Muscle layer of colon (tissue), 2 donors: Measurements from ENCODE around the gene KANK3.
"Not testable (repeated sequence)": the region's sequence is repeated elsewhere in the genome, so short reads cannot be mapped to it uniquely, and the experiment has no call there.

ENCODE experiments used
- H3K27ac ChIP-seq: one replicate; pipeline ENCODE4 v1.7.0; 2013; ENCODE audit warnings: low read depth, mild to moderate bottlenecking, low read length, moderate library complexity
- H3K27me3 ChIP-seq, 2 donors: one replicate each; pipeline ENCODE4 v1.7.0; 2013; ENCODE audit warnings: low read length in 2 of 2, mild to moderate bottlenecking in 2 of 2; ENCODE audit not compliant: insufficient read depth in 2 of 2, control insufficient read depth in 1 of 2
- H3K36me3 ChIP-seq: one replicate; pipeline ENCODE4 v1.7.0; 2013; ENCODE audit warnings: mild to moderate bottlenecking, low read length; ENCODE audit not compliant: insufficient read depth
- H3K4me1 ChIP-seq: one replicate; pipeline ENCODE4 v1.7.0; 2013; ENCODE audit warnings: mild to moderate bottlenecking, low read length; ENCODE audit not compliant: insufficient read depth
- H3K4me3 ChIP-seq, 2 donors: one replicate each; pipeline ENCODE4 v1.7.0; 2013; ENCODE audit warnings: low read length in 2 of 2, low read depth in 1 of 2, mild to moderate bottlenecking in 1 of 2, moderate library complexity in 1 of 2
- H3K9ac ChIP-seq: one replicate; pipeline ENCODE4 v1.7.0; 2013; ENCODE audit warnings: low read length
- H3K9me3 ChIP-seq: one replicate; pipeline ENCODE4 v1.7.0; 2013; ENCODE audit warnings: mild to moderate bottlenecking, low read length
- donor health status: abdominal sarcoma.
- donor health status: Adenocarcinoma of cecum.

Gene KANK3

GRCh38 chr19:8385103-8385502, 42.0 kb upstream of the KANK3 start:
- H3K4me3 ChIP-seq, H3K4me1 ChIP-seq, H3K9ac ChIP-seq, H3K27me3 ChIP-seq, H3K27ac ChIP-seq, H3K9me3 ChIP-seq, H3K36me3 ChIP-seq: not testable (repeated sequence)

- H3K9ac ChIP-seq, H3K36me3 ChIP-seq, H3K27me3 ChIP-seq, H3K27ac ChIP-seq, H3K9me3 ChIP-seq, H3K4me3 ChIP-seq, H3K4me1 ChIP-seq: not testable (repeated sequence)
These were observed 41.5 kb upstream of the KANK3 start for GRCh38 chr19:8384569-8384968.

DNA sequence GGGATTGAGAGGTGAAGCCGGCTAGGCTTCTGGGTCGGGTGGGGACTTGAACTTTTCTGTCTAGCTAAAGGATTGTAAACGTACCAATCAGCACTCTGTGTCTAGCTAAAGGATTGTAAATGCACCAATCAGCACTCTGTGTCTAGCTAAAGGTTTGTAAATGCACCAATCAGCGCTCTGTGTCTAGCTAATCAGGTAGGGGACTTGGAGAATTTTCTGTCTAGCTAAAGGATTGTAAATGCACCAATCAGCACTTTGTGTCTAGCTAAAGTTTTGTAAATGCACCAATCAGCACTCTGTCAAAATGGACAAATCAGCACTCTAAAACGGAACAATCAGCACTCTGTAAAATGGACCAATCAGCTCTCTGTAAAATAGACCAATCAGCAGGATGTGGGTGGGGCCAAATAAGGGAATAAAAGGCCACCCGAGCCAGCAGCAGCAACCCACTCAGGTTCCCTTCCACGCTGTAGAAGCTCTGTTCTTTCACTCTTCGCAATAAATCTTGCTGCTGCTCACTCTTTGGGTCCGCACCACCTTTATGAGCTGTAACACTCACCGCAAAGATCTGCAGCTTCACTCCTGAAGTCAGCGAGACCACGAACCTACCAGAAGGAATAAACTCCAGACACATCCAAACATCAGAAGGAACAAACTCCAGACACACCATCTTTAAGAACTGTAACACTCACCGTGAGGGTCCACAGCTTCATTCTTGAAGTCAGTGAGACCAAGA, 36.3 kb upstream of the KANK3 start:
- H3K4me1 ChIP-seq, H3K9ac ChIP-seq, H3K4me3 ChIP-seq: not testable (repeated sequence)

DNA sequence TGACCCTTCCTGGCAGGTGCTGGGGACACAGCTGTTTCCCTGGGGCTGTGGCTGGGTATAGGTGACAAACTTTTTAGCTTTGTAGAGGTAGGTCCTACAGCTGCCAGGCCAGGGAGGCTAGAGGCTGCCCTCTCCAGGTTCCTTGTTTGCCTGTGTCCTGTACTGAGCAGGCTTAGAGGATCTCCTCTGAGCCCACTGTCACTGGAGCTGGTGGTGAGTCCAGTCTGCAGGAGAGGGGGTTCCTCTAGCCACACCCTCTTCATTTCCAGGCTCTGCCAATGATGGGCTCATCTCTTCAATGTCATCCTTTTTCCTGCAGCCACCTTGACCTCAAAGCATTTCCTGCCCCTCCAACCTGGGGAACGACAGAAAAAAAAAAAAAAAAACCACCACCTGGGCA, 34.5 kb upstream of the KANK3 start:
- Histone ChIP-seq H3K4me3 (no peak overlapping the region), H3K9me3 (no peaks in the 10 kb centered on the region), H3K27ac (no peak overlapping the region), H3K36me3 (peaks cover 7% of the 10 kb centered on the region), H3K4me1 (no peaks in the 10 kb centered on the region), H3K27me3 (no peaks in the 10 kb centered on the region), H3K9ac (no peak overlapping the region)

More for the DNA sequence above, 36.3 kb upstream of the KANK3 start:
- not testable (repeated sequence) for H3K27me3 ChIP-seq, H3K9me3 ChIP-seq, H3K27ac ChIP-seq, H3K36me3 ChIP-seq

DNA sequence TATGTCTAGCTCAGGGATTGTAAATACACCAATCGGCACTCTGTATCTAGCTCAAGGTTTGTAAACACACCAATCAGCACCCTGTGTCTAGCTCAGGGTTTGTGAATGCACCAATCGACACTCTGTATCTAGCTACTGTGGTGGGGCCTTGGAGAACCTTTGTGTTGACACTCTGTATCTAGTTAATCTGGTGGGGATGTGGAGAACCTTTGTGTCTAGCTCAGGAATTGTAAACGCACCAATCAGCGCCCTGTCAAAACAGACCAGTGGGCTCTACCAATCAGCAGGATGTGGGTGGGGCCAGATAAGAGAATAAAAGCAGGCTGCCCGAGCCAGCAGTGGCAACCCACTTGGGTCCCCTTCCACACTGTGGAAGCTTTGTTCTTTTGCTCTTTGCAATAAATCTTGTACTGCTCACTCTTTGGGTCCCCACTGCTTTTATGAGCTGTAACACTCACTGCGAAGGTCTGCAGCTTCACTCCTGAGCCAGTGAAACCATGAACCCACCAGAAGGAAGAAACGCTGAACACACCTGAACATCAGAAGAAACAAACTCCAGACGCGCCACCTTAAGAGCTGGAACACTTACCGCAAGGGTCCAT, 33.4 kb upstream of the KANK3 start:
- not testable (repeated sequence) for H3K9me3 ChIP-seq, H3K9ac ChIP-seq, H3K4me3 ChIP-seq, H3K36me3 ChIP-seq, H3K27ac ChIP-seq, H3K27me3 ChIP-seq, H3K4me1 ChIP-seq

GRCh38 chr19:8375766-8376165, 32.7 kb upstream of the KANK3 start:
- not testable (repeated sequence) for H3K27ac ChIP-seq, H3K4me1 ChIP-seq, H3K36me3 ChIP-seq

DNA sequence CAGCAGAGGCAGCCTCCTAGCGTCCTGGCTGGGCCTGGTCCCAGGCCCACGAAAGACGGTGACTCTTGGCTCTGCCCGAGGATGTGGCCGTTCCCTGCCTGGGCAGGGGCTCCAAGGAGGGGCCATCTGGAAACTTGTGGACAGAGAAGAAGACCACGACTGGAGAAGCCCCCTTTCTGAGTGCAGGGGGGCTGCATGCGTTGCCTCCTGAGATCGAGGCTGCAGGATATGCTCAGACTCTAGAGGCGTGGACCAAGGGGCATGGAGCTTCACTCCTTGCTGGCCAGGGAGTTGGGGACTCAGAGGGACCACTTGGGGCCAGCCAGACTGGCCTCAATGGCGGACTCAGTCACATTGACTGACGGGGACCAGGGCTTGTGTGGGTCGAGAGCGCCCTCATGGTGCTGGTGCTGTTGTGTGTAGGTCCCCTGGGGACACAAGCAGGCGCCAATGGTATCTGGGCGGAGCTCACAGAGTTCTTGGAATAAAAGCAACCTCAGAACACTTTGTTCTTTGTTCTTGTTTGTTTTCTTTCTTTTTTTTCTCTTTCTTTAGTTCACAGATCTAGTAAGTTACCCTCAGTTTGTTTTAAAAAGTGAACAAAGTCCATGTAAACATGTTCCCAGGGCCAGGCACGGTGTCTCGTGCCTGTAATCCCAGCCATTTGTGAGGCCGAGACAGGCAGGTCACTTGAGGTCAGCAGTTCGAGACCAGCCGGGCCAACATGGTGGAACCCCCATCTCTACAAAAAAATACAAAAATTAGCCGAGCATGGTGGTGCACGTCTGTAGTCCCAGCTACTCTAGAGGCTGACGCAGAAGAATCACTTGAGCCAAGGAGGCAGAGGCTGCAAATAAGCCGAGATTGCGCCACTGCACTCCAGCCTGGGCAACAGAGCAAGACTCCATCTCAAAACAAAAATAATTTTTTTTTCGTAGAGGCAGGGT, 31.1 kb upstream of the KANK3 start:
- Histone ChIP-seq H3K4me1 (no peaks in the 10 kb centered on the region), H3K9ac (no peak overlapping the region), H3K27me3 (no peaks in the 10 kb centered on the region), H3K36me3 (peaks cover 14% of the 10 kb centered on the region), H3K27ac (no peak overlapping the region), H3K4me3 (no peak overlapping the region), H3K9me3 (no peaks in the 10 kb centered on the region)

More at GRCh38 chr19:8375766-8376165, 32.7 kb upstream of the KANK3 start:
- H3K9ac ChIP-seq, H3K9me3 ChIP-seq, H3K4me3 ChIP-seq, H3K27me3 ChIP-seq: not testable (repeated sequence)

DNA sequence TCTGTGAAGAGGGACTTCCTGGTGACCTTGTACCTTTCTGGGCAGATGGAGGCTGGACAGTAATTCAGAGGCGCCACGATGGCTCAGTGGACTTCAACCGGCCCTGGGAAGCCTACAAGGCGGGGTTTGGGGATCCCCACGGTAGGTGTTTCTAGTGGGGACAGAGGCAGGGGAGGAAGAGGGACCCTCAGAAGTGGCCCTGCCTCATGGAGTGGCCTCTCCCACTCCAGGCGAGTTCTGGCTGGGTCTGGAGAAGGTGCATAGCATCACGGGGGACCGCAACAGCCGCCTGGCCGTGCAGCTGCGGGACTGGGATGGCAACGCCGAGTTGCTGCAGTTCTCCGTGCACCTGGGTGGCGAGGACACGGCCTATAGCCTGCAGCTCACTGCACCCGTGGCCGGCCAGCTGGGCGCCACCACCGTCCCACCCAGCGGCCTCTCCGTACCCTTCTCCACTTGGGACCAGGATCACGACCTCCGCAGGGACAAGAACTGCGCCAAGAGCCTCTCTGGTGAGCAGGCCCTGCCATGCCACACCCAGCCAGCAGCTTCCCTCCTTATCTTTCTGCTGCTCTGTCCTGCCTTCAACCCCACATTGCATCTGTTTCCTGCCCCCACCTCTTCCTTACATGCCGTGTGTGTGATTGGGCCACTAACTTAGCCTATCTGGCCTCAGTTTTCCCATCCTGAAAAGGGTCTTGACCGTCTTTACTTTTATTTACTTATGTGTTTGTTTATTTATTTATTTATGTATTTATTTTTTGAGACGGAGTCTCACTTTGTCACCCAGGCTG, 28.1 kb upstream of the KANK3 start:
- Histone ChIP-seq H3K9ac (no peak overlapping the region), H3K27me3 (no peaks in the 10 kb centered on the region), H3K4me1 (peaks cover 27% of the 10 kb centered on the region), H3K36me3 (peaks cover 27% of the 10 kb centered on the region), H3K9me3 (no peaks in the 10 kb centered on the region), H3K27ac (peak overlapping the region; percentile 44), H3K4me3 (no peak overlapping the region)

DNA sequence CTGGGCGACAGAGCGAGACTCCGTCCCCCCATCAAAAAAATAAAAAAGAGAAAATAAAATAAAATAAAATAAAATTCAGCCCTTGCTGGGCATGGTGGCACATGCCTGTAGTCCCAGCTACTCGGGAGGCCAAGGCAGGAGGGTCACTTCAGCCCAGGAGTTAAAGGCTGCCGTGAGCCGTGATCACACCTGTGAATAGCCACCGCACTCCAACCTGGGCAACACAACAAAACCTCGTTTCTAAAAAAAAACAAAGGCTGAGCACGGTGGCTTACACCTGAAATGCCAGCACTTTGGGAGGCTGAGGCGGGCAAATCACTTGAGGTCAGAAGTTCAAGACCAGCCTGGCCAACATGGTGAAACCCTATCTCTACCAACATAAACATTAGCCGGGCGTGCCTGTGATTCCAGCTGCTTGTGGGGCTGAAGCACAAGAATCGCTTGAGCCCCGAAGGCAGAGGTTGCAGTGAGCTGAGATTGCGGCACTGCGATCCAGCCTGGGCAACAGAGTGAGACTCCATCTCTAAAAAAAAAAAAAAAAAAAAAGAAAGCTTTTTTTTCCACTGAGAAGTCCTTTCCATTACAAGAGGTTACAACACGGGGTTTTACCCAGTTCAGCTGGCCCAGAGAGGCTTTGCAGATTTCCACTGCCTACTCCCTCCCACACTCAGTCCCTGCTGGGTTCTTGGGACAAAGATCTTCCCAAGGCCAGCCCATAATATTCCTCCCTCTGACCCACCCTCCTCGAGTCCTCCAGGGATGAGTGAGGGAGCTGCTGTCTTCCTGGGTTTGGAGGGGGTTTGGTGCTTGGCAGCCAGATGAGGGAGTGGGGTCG, 27.3 kb upstream of the KANK3 start:
- peak overlapping the region; percentile 44 for H3K27ac ChIP-seq
- no peak overlapping the region for H3K9ac ChIP-seq
- no peaks in the 10 kb centered on the region for H3K9me3 ChIP-seq
- H3K36me3 ChIP-seq, result peaks cover 27% of the 10 kb centered on the region
- H3K4me3 ChIP-seq, result no peak overlapping the region
- H3K27me3 ChIP-seq, result no peaks in the 10 kb centered on the region
- H3K4me1 ChIP-seq, result peaks cover 31% of the 10 kb centered on the region

GRCh38 chr19:8367327-8368001, 24.4 kb upstream of the KANK3 start:
- peak overlapping the region; percentile 92 for H3K27ac ChIP-seq
- H3K9ac ChIP-seq, result peak overlapping the region; percentile 27
- H3K4me1 ChIP-seq, result peaks cover 40% of the 10 kb centered on the region
- peak overlapping the region; percentile 50 to 54 for H3K4me3 ChIP-seq
- no peaks in the 10 kb centered on the region for H3K27me3 ChIP-seq
- H3K36me3 ChIP-seq, result peaks cover 19% of the 10 kb centered on the region
- no peaks in the 10 kb centered on the region for H3K9me3 ChIP-seq
